ENCODE measurements around the gene SEC23A. TPM values are rescaled to one million over a fixed set of nuclear protein-coding genes. Genes with fewer than 3 reads are reported as not detected.

SEC23A gene
- total and polyA plus RNA-seq, 2 of the 13 experiments (the other 11 are each of a cell fraction or from before 2014, with no cell fraction given) = 403 to 887 TPM

DNA sequence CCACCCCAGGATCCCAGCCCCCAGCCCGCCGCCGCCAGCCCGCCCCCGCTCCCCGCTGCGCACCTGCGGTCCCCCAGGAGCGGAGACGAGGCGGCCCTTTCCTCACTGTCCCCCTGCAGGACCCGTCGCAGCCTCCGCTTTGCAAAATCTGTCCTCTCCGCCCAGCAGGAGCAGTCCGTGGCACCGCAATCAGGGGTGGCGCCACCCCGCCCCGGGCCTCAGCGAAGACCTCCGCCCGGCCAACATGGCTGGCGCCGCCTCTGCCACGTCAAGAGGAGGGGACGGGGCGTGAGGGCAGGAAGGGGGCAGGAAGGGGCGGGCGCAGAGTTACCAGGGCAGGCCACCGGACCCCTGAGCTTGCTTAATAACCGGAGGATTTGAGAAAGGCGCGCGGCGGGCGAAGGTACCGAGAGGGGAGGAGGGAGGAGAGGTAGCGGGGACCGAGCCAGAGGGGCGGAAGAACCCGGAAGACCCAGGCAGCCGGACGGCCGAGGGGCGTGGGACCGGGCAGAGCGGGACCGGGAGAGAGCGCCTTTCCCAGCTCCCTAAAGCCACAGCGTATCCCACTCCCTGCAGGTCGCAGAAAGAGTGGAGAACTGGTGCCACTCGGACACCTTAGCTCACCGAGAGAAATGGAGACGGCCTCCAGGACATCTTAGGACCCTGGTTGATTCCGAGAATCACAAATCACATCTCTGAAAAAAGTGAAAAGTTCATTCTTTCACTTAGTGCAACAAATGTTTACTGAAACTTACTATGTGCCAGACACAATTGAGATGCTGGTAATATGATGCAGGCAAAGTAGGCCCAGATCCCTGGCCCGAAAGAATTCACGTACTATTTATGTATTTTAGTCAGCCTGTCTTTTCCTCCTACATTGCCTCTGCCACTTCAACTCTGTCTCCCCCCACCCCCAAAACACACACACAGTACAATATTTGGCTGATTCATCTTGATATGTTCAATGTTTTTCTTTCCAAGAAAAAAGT is at the start of gene SEC23A (continued):
- peak; percentile 34 for TF ChIP-seq ZNF282 (IDR thresholded peaks at IDR 0.05; ENCODE audit: partially characterized antibody)
- TF ChIP-seq ZNF430 (CRISPR knock-in tag; IDR thresholded peaks at IDR 0.05) = peak; percentile 100
- TF ChIP-seq TRIM24 (CRISPR knock-in tag; IDR thresholded peaks at IDR 0.05) = peak; percentile 70
- peak; percentile 96; the same call in 1 of the 2 replicates for TF ChIP-seq GLI4 (CRISPR knock-in tag; IDR thresholded peaks at IDR 0.05; ENCODE audit: borderline replicate concordance)
- 0 out of 2 replicates have a peak, but pooled peaks have one; percentile 31 for TF ChIP-seq RNF2 (conservative IDR thresholded peaks at IDR 0.05; ENCODE audit: low read depth)
- TF ChIP-seq, protein P1, sequence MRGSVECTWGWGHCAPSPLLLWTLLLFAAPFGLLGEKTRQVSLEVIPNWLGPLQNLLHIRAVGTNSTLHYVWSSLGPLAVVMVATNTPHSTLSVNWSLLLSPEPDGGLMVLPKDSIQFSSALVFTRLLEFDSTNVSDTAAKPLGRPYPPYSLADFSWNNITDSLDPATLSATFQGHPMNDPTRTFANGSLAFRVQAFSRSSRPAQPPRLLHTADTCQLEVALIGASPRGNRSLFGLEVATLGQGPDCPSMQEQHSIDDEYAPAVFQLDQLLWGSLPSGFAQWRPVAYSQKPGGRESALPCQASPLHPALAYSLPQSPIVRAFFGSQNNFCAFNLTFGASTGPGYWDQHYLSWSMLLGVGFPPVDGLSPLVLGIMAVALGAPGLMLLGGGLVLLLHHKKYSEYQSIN (CRISPR knock-in tag; IDR thresholded peaks at IDR 0.05; ENCODE audit: borderline replicate concordance) = no peak; the same call in 1 of the 2 replicates
- no peak for TF ChIP-seq MBNL3 (CRISPR knock-in tag; conservative IDR thresholded peaks at IDR 0.05)
- TF ChIP-seq ZNF672 (CRISPR knock-in tag; IDR thresholded peaks at IDR 0.05) = no peak
- peak; percentile 100 for TF ChIP-seq ZNF619 (CRISPR knock-in tag; IDR thresholded peaks at IDR 0.05)
- TF ChIP-seq ZNF138 (CRISPR knock-in tag; IDR thresholded peaks at IDR 0.05; ENCODE audit: low read depth) = peak; percentile 98
- TF ChIP-seq ZNF556 (CRISPR knock-in tag; IDR thresholded peaks at IDR 0.05; ENCODE audit: borderline replicate concordance) = peak; percentile 99
- TF ChIP-seq MAFG (CRISPR knock-in tag; IDR thresholded peaks at IDR 0.05) = no peak
- TF ChIP-seq, protein P2, sequence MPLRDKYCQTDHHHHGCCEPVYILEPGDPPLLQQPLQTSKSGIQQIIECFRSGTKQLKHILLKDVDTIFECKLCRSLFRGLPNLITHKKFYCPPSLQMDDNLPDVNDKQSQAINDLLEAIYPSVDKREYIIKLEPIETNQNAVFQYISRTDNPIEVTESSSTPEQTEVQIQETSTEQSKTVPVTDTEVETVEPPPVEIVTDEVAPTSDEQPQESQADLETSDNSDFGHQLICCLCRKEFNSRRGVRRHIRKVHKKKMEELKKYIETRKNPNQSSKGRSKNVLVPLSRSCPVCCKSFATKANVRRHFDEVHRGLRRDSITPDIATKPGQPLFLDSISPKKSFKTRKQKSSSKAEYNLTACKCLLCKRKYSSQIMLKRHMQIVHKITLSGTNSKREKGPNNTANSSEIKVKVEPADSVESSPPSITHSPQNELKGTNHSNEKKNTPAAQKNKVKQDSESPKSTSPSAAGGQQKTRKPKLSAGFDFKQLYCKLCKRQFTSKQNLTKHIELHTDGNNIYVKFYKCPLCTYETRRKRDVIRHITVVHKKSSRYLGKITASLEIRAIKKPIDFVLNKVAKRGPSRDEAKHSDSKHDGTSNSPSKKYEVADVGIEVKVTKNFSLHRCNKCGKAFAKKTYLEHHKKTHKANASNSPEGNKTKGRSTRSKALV (CRISPR knock-in tag; IDR thresholded peaks at IDR 0.05) = peak; percentile 93
- TF ChIP-seq SRY (CRISPR knock-in tag; IDR thresholded peaks at IDR 0.05) = peak; percentile 90
- TF ChIP-seq, protein P3, sequence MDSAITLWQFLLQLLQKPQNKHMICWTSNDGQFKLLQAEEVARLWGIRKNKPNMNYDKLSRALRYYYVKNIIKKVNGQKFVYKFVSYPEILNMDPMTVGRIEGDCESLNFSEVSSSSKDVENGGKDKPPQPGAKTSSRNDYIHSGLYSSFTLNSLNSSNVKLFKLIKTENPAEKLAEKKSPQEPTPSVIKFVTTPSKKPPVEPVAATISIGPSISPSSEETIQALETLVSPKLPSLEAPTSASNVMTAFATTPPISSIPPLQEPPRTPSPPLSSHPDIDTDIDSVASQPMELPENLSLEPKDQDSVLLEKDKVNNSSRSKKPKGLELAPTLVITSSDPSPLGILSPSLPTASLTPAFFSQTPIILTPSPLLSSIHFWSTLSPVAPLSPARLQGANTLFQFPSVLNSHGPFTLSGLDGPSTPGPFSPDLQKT (CRISPR knock-in tag; IDR thresholded peaks at IDR 0.05; ENCODE audit: borderline replicate concordance) = peak; percentile 73; the same call in 1 of the 2 replicates
- peak; percentile 79; the same call in 1 of the 2 replicates for TF ChIP-seq XBP1 (CRISPR knock-in tag; IDR thresholded peaks at IDR 0.05)
- peak; percentile 70 for TF ChIP-seq HDAC6 (IDR thresholded peaks at IDR 0.05; ENCODE audit: low read depth, low read length)
- peak; percentile 63; the same call in 1 of the 2 replicates for TF ChIP-seq AKAP8 (CRISPR knock-in tag; IDR thresholded peaks at IDR 0.05)
- TF ChIP-seq ZNF143 (CRISPR knock-in tag; IDR thresholded peaks at IDR 0.05) = peak; percentile 66; the same call in 1 of the 2 replicates
- peak; percentile 96 for TF ChIP-seq ZFP90 (CRISPR knock-in tag; IDR thresholded peaks at IDR 0.05; ENCODE audit: borderline replicate concordance)
- peak; percentile 95 for TF ChIP-seq HMG20B (CRISPR knock-in tag; conservative IDR thresholded peaks at IDR 0.05)
- TF ChIP-seq FOXC1 (CRISPR knock-in tag; IDR thresholded peaks at IDR 0.05; ENCODE audit: borderline replicate concordance) = peak; percentile 95
- TF ChIP-seq GATAD2A (CRISPR knock-in tag; IDR thresholded peaks at IDR 0.05) = peak; percentile 96
- TF ChIP-seq SMAD9 (CRISPR knock-in tag; IDR thresholded peaks at IDR 0.05) = peak; percentile 90
- TF ChIP-seq, protein P4, sequence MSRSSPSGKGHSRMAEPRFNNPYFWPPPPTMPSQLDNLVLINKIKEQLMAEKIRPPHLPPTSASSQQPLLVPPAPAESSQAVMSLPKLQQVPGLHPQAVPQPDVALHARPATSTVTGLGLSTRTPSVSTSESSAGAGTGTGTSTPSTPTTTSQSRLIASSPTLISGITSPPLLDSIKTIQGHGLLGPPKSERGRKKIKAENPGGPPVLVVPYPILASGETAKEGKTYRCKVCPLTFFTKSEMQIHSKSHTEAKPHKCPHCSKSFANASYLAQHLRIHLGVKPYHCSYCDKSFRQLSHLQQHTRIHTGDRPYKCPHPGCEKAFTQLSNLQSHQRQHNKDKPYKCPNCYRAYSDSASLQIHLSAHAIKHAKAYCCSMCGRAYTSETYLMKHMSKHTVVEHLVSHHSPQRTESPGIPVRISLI (CRISPR knock-in tag; IDR thresholded peaks at IDR 0.05; ENCODE audit: borderline replicate concordance) = peak; percentile 83; the same call in 1 of the 2 replicates
